HUES48 (cell line): ENCODE results near the gene TPRKB.
"Not testable (repeated sequence)": the region's sequence is repeated elsewhere in the genome, so short reads cannot be mapped to it uniquely, and the experiment has no call there.

ENCODE experiments used
- H3K27ac ChIP-seq: one replicate; pipeline ENCODE4 v1.7.0; 2013; ENCODE audit warnings: low read depth, low read length, inconsistent platforms
- H3K27me3 ChIP-seq: 2 replicates; pipeline ENCODE4 v1.6.1; 2013; ENCODE audit warnings: mild to moderate bottlenecking, low read length; ENCODE audit not compliant: control insufficient read depth, insufficient read depth
- H3K36me3 ChIP-seq: 2 replicates; pipeline ENCODE4 v1.6.1; 2013; ENCODE audit warnings: low read length; ENCODE audit not compliant: control insufficient read depth, insufficient read depth
- H3K4me1 ChIP-seq: 2 replicates; pipeline ENCODE4 v1.6.1; 2013; ENCODE audit warnings: mild to moderate bottlenecking, low read length; ENCODE audit not compliant: control insufficient read depth, insufficient read depth
- H3K4me3 ChIP-seq: 2 replicates; pipeline ENCODE4 v1.5.1; 2013; ENCODE audit warnings: mild to moderate bottlenecking, low read depth, low read length
- H3K9ac ChIP-seq: 2 replicates; pipeline ENCODE4 v1.6.1; 2013; ENCODE audit warnings: mild to moderate bottlenecking, low read depth, low read length, moderate library complexity
- H3K9me3 ChIP-seq: 2 replicates; pipeline ENCODE4 v1.6.1; 2013; ENCODE audit warnings: low read length; ENCODE audit not compliant: control insufficient read depth, insufficient read depth

The TPRKB gene

GRCh38 chr2:73679951-73680571 lies 57.1 kb downstream of the TPRKB start:
- H3K9me3 ChIP-seq, H3K27me3 ChIP-seq, H3K4me1 ChIP-seq, H3K9ac ChIP-seq, H3K36me3 ChIP-seq, H3K27ac ChIP-seq, H3K4me3 ChIP-seq: not testable (repeated sequence)
